SK-N-MC (cell line): ENCODE data around the gene ENG.

Experiments used
- EZH2 ChIP-seq: fragments of 200-600 bp; sonication (generic); IDR thresholded peaks from one replicate; pipeline ENCODE4 v1.6.1; 2017; ENCODE audit warnings: antibody characterized with exemption
- POLR2AphosphoS5 ChIP-seq: IDR thresholded peaks from 2 replicates; pipeline ENCODE4 v1.6.1; 2012; ENCODE audit warnings: mild to moderate bottlenecking, low read depth, low read length, borderline replicate concordance

GRCh38 chr9:127895811-127896210 is 41.4 kb upstream of the ENG start:
- no peak for TF ChIP-seq POLR2AphosphoS5
- TF ChIP-seq EZH2, result no peak
